GM23338 (cell line): ENCODE measurements around the gene CYP26B1. TPM values are rescaled to one million over a fixed set of nuclear protein-coding genes. Genes with fewer than 3 reads are reported as not detected.

Experiments
- ATAC-seq: fragments of 200-7000 bp; cut with Tn5 transposase; 3 replicates; pipeline ENCODE4 v1.9.1; 2020
- DNase-seq: peaks from one replicate; pipeline ENCODE4 v3.0.0-alpha.2; 2015; ENCODE audit warnings: low spot score
- H2AFZ ChIP-seq: fragments of 200-600 bp; sonication (generic); 2 replicates; pipeline ENCODE4 v1.8.0; 2016; ENCODE audit warnings: antibody characterized with exemption, mild to moderate bottlenecking, moderate library complexity
- H3F3A ChIP-seq: fragments of 200-600 bp; sonication (generic); replicated peaks from 2 replicates; pipeline ENCODE4 v1.8.0; 2017; ENCODE audit warnings: antibody characterized with exemption, mixed run types, low read depth
- H3K27ac ChIP-seq: fragments of 200-600 bp; sonication (generic); 2 replicates; pipeline ENCODE4 v1.6.1; 2016; ENCODE audit warnings: low read depth
- H3K27me3 ChIP-seq: fragments of 200-600 bp; sonication (generic); 2 replicates; pipeline ENCODE4 v1.8.0; 2016; ENCODE audit warnings: mild to moderate bottlenecking, mixed run types, moderate library complexity; ENCODE audit not compliant: insufficient read depth
- H3K36me3 ChIP-seq: fragments of 200-600 bp; sonication (generic); 2 replicates; pipeline ENCODE4 v1.8.0; 2016; ENCODE audit warnings: mild to moderate bottlenecking; ENCODE audit not compliant: insufficient read depth
- H3K4me1 ChIP-seq: fragments of 200-600 bp; sonication (generic); 2 replicates; pipeline ENCODE4 v1.8.0; 2016; ENCODE audit warnings: mild to moderate bottlenecking, moderate library complexity; ENCODE audit not compliant: insufficient read depth
- H3K4me2 ChIP-seq: fragments of 200-600 bp; sonication (generic); 2 replicates; pipeline ENCODE4 v1.7.1; 2017; ENCODE audit warnings: mixed run types
- H3K4me3 ChIP-seq: fragments of 200-600 bp; sonication (generic); 2 replicates; pipeline ENCODE4 v1.6.1; 2016; ENCODE audit warnings: mixed run types
- H3K79me2 ChIP-seq: fragments of 200-600 bp; sonication (generic); replicated peaks from 2 replicates; pipeline ENCODE4 v1.8.0; 2017; ENCODE audit warnings: mild to moderate bottlenecking; ENCODE audit not compliant: insufficient read depth
- H3K9me2 ChIP-seq: fragments of 200-600 bp; sonication (generic); 2 replicates; pipeline ENCODE4 v1.8.0; 2017; ENCODE audit not compliant: insufficient read depth
- H4K20me1 ChIP-seq: fragments of 200-600 bp; sonication (generic); replicated peaks from 2 replicates; pipeline ENCODE4 v1.8.0; 2017; ENCODE audit warnings: mild to moderate bottlenecking; ENCODE audit not compliant: insufficient read depth
- H3K27ac Mint-ChIP-seq: 2 replicates; pipeline ENCODE4 v1.8.0; 2020; ENCODE audit warnings: inconsistent platforms, mild to moderate bottlenecking, moderate library complexity, mixed read lengths
- H3K27me3 Mint-ChIP-seq: 3 replicates; pipeline ENCODE4 v1.8.0; 2022; ENCODE audit warnings: low read depth, mild to moderate bottlenecking, moderate library complexity, mixed read lengths, inconsistent platforms; ENCODE audit not compliant: insufficient read depth, poor library complexity
- H3K36me3 Mint-ChIP-seq: 3 replicates; pipeline ENCODE4 v1.8.0; 2021; ENCODE audit warnings: low read depth, mild to moderate bottlenecking, inconsistent platforms, moderate library complexity, mixed read lengths
- H3K4me1 Mint-ChIP-seq: 3 replicates; pipeline ENCODE4 v1.8.0; 2020; ENCODE audit warnings: mild to moderate bottlenecking, inconsistent platforms, mixed read lengths
- H3K4me3 Mint-ChIP-seq: 3 replicates; pipeline ENCODE4 v1.8.0; 2021; ENCODE audit warnings: moderate library complexity, mild to moderate bottlenecking, inconsistent platforms, mixed read lengths
- H3K9me3 Mint-ChIP-seq: 3 replicates; pipeline ENCODE4 v1.8.0; 2020; ENCODE audit warnings: moderate library complexity, mild to moderate bottlenecking, inconsistent platforms, mixed read lengths
- EZH2 ChIP-seq: fragments of 200-600 bp; sonication (generic); IDR thresholded peaks from one replicate; pipeline ENCODE4 v1.8.0; 2017; ENCODE audit warnings: antibody characterized with exemption, mild to moderate bottlenecking, low read depth; ENCODE audit not compliant: unreplicated experiment
- EZH2phosphoT487 ChIP-seq: fragments of 200-600 bp; sonication (generic); IDR thresholded peaks from one replicate; pipeline ENCODE4 v1.8.1; 2018; ENCODE audit warnings: antibody characterized with exemption; ENCODE audit not compliant: unreplicated experiment
- JUNB ChIP-seq: IDR thresholded peaks from one replicate; pipeline ENCODE4 v1.6.1; 2016; ENCODE audit warnings: antibody characterized with exemption; ENCODE audit not compliant: unreplicated experiment
- NANOG ChIP-seq: IDR thresholded peaks from 2 replicates; pipeline ENCODE4 v1.6.1; 2016; ENCODE audit warnings: antibody characterized with exemption, borderline replicate concordance
- POLR2AphosphoS5 ChIP-seq: IDR thresholded peaks from 2 replicates; pipeline ENCODE4 v1.6.1; 2016; ENCODE audit warnings: antibody characterized with exemption, low read depth
- ZNF114 ChIP-seq: fragments of 250-450 bp; sonication (Bioruptor Pico); IDR thresholded peaks from 2 replicates; pipeline ENCODE4 v1.5.0; 2020; ENCODE audit warnings: mild to moderate bottlenecking, moderate library complexity
- ZNF331 ChIP-seq: fragments of 250-450 bp; sonication (Bioruptor Pico); IDR thresholded peaks from 2 replicates; pipeline ENCODE4 v1.5.0; 2020; ENCODE audit warnings: low read depth, mild to moderate bottlenecking, moderate library complexity
- polyA plus RNA-seq: library from polyadenylated mRNA; unstranded; fragments of >200 nt; fragmentation: Nextera tagmentation; extraction: Ambion mirVana; gene quantifications from 2 replicates; pipeline ENCODE4 v1.2.1, GENCODE V29; 2016
- total RNA-seq: library from RNA; depleted of rRNA; stranded (reverse); fragments of >200 nt; shearing (Covaris generic); gene quantifications from 2 replicates; pipeline ENCODE4 v1.2.3, GENCODE V29; 2014
- TF ChIP-seq, protein P1 (sequence below): IDR thresholded peaks from one replicate; pipeline ENCODE4 v1.6.1; 2018; ENCODE audit warnings: antibody characterized with exemption; ENCODE audit not compliant: unreplicated experiment
- TF ChIP-seq, protein P2 (sequence below), 2 experiments: fragments of 200-600 bp in 1 of 2; sonication (generic) in 1 of 2; conservative IDR thresholded peaks; 2 replicates each; pipeline versions ENCODE4 v1.5.1 to v1.6.1; 2016 to 2017; ENCODE audit warnings: antibody characterized with exemption in 2 of 2, low read depth in 2 of 2, mild to moderate bottlenecking in 2 of 2, moderate library complexity in 1 of 2
- TF ChIP-seq, protein P3 (sequence below): IDR thresholded peaks from 2 replicates; pipeline ENCODE4 v1.6.1; 2016; ENCODE audit warnings: antibody characterized with exemption
- TF ChIP-seq, protein P4 (sequence below): fragments of 250-450 bp; sonication (Bioruptor Pico); IDR thresholded peaks from 2 replicates; pipeline ENCODE4 v1.5.0; 2020; ENCODE audit warnings: mild to moderate bottlenecking, moderate library complexity

Gene CYP26B1
- total and polyA plus RNA-seq, 2 experiments from 2014 or later = 0.05 to 0.31 TPM

DNA sequence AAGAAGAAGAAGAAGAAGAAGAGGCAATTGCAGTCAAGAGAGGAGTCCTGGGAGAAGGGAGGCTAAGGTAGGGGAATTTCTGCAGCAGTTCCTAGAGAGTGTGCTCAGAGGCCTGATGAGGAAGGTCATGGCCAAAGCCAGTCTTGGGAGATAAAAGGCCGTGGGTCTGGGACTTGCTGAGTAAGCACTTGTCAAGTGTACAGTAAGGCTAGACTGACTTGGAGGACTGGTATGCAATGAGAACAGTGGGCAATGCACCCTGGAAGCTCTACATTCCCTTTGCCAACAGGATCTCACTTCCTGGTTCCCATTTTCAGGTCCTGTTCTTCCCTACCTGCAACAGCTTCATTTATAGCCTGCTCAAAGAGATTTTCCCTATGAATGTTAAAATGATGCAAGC, 28.6 kb upstream of the CYP26B1 start (continued):
- TF ChIP-seq, protein P1, sequence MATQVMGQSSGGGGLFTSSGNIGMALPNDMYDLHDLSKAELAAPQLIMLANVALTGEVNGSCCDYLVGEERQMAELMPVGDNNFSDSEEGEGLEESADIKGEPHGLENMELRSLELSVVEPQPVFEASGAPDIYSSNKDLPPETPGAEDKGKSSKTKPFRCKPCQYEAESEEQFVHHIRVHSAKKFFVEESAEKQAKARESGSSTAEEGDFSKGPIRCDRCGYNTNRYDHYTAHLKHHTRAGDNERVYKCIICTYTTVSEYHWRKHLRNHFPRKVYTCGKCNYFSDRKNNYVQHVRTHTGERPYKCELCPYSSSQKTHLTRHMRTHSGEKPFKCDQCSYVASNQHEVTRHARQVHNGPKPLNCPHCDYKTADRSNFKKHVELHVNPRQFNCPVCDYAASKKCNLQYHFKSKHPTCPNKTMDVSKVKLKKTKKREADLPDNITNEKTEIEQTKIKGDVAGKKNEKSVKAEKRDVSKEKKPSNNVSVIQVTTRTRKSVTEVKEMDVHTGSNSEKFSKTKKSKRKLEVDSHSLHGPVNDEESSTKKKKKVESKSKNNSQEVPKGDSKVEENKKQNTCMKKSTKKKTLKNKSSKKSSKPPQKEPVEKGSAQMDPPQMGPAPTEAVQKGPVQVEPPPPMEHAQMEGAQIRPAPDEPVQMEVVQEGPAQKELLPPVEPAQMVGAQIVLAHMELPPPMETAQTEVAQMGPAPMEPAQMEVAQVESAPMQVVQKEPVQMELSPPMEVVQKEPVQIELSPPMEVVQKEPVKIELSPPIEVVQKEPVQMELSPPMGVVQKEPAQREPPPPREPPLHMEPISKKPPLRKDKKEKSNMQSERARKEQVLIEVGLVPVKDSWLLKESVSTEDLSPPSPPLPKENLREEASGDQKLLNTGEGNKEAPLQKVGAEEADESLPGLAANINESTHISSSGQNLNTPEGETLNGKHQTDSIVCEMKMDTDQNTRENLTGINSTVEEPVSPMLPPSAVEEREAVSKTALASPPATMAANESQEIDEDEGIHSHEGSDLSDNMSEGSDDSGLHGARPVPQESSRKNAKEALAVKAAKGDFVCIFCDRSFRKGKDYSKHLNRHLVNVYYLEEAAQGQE = no peak
- no peak for TF ChIP-seq EZH2
- no peak for TF ChIP-seq NANOG
- no peak for TF ChIP-seq EZH2phosphoT487

DNA sequence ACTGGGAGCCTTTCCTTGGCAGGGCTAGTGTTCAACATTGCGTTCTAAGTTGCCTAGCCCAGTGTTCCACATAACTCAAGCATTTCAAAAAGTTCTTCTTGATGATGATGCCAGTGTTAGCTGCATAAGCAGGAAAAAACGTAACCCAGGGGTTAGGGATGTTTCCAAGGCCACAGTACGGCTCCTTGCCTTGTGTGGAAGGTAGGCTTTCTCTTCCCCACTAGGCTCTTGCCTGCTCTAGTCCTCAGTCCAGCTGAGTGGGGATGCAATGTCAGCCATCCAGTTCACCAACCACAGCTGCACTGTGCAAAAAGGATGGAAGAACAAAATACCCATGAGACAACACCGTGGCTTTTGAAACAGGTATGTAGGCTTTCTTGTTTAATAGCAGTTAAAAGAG, 28.0 kb upstream of the CYP26B1 start:
- Histone ChIP-seq H3K79me2 (no peaks in the 10 kb centered on the region), H3K4me3 (no peak overlapping the region), H3K9me2 (no peaks in the 10 kb centered on the region), H3K4me1 (peaks cover 17% of the 10 kb centered on the region), H3K4me2 (no peak overlapping the region), H3F3A (no peaks in the 10 kb centered on the region), H3K27ac (no peak overlapping the region), H4K20me1 (no peaks in the 10 kb centered on the region; the same call in 1 of the 2 replicates), H2AFZ (no peak overlapping the region), H3K27me3 (no peaks in the 10 kb centered on the region), H3K36me3 (no peaks in the 10 kb centered on the region)
- no peak for DNase-seq
- Mint-ChIP-seq H3K9me3 (no peaks in the 10 kb centered on the region), H3K4me1 (peaks cover 20% of the 10 kb centered on the region), H3K4me3 (no peak overlapping the region), H3K27ac (no peak overlapping the region), H3K36me3 (peaks cover 2% of the 10 kb centered on the region; the same call in 1 of the 3 replicates), H3K27me3 (peaks cover 3% of the 10 kb centered on the region)
- no peak for ATAC-seq
- TF ChIP-seq ZNF114 (CRISPR knock-in tag) (no peak), EZH2phosphoT487 (no peak), EZH2 (no peak), POLR2AphosphoS5 (no peak), JUNB (no peak), ZNF331 (no peak)
- TF ChIP-seq, protein P2, sequence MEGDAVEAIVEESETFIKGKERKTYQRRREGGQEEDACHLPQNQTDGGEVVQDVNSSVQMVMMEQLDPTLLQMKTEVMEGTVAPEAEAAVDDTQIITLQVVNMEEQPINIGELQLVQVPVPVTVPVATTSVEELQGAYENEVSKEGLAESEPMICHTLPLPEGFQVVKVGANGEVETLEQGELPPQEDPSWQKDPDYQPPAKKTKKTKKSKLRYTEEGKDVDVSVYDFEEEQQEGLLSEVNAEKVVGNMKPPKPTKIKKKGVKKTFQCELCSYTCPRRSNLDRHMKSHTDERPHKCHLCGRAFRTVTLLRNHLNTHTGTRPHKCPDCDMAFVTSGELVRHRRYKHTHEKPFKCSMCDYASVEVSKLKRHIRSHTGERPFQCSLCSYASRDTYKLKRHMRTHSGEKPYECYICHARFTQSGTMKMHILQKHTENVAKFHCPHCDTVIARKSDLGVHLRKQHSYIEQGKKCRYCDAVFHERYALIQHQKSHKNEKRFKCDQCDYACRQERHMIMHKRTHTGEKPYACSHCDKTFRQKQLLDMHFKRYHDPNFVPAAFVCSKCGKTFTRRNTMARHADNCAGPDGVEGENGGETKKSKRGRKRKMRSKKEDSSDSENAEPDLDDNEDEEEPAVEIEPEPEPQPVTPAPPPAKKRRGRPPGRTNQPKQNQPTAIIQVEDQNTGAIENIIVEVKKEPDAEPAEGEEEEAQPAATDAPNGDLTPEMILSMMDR (conservative IDR thresholded peaks at IDR 0.05; ENCODE audit: low read depth in 2 of 2) = no peak
- TF ChIP-seq, protein P3, sequence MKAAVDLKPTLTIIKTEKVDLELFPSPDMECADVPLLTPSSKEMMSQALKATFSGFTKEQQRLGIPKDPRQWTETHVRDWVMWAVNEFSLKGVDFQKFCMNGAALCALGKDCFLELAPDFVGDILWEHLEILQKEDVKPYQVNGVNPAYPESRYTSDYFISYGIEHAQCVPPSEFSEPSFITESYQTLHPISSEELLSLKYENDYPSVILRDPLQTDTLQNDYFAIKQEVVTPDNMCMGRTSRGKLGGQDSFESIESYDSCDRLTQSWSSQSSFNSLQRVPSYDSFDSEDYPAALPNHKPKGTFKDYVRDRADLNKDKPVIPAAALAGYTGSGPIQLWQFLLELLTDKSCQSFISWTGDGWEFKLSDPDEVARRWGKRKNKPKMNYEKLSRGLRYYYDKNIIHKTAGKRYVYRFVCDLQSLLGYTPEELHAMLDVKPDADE = no peak
- TF ChIP-seq, protein P4, sequence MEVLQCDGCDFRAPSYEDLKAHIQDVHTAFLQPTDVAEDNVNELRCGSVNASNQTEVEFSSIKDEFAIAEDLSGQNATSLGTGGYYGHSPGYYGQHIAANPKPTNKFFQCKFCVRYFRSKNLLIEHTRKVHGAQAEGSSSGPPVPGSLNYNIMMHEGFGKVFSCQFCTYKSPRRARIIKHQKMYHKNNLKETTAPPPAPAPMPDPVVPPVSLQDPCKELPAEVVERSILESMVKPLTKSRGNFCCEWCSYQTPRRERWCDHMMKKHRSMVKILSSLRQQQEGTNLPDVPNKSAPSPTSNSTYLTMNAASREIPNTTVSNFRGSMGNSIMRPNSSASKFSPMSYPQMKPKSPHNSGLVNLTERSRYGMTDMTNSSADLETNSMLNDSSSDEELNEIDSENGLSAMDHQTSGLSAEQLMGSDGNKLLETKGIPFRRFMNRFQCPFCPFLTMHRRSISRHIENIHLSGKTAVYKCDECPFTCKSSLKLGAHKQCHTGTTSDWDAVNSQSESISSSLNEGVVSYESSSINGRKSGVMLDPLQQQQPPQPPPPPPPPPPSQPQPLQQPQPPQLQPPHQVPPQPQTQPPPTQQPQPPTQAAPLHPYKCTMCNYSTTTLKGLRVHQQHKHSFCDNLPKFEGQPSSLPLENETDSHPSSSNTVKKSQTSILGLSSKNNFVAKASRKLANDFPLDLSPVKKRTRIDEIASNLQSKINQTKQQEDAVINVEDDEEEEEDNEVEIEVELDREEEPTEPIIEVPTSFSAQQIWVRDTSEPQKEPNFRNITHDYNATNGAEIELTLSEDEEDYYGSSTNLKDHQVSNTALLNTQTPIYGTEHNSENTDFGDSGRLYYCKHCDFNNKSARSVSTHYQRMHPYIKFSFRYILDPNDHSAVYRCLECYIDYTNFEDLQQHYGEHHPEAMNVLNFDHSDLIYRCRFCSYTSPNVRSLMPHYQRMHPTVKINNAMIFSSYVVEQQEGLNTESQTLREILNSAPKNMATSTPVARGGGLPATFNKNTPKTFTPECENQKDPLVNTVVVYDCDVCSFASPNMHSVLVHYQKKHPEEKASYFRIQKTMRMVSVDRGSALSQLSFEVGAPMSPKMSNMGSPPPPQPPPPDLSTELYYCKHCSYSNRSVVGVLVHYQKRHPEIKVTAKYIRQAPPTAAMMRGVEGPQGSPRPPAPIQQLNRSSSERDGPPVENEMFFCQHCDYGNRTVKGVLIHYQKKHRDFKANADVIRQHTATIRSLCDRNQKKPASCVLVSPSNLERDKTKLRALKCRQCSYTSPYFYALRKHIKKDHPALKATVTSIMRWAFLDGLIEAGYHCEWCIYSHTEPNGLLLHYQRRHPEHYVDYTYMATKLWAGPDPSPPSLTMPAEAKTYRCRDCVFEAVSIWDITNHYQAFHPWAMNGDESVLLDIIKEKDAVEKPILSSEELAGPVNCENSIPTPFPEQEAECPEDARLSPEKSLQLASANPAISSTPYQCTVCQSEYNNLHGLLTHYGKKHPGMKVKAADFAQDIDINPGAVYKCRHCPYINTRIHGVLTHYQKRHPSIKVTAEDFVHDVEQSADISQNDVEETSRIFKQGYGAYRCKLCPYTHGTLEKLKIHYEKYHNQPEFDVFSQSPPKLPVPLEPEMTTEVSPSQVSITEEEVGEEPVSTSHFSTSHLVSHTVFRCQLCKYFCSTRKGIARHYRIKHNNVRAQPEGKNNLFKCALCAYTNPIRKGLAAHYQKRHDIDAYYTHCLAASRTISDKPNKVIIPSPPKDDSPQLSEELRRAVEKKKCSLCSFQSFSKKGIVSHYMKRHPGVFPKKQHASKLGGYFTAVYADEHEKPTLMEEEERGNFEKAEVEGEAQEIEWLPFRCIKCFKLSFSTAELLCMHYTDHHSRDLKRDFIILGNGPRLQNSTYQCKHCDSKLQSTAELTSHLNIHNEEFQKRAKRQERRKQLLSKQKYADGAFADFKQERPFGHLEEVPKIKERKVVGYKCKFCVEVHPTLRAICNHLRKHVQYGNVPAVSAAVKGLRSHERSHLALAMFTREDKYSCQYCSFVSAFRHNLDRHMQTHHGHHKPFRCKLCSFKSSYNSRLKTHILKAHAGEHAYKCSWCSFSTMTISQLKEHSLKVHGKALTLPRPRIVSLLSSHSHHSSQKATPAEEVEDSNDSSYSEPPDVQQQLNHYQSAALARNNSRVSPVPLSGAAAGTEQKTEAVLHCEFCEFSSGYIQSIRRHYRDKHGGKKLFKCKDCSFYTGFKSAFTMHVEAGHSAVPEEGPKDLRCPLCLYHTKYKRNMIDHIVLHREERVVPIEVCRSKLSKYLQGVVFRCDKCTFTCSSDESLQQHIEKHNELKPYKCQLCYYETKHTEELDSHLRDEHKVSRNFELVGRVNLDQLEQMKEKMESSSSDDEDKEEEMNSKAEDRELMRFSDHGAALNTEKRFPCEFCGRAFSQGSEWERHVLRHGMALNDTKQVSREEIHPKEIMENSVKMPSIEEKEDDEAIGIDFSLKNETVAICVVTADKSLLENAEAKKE (CRISPR knock-in tag) = no peak
